ENCODE data around the gene PPM1E. TPM values are rescaled to one million over a fixed set of nuclear protein-coding genes. Genes with fewer than 3 reads are reported as not detected.

The PPM1E gene
- polyA plus RNA-seq, 2 of the 4 experiments (the other 2 are of a cell fraction): 0.05 to 0.25 TPM

DNA sequence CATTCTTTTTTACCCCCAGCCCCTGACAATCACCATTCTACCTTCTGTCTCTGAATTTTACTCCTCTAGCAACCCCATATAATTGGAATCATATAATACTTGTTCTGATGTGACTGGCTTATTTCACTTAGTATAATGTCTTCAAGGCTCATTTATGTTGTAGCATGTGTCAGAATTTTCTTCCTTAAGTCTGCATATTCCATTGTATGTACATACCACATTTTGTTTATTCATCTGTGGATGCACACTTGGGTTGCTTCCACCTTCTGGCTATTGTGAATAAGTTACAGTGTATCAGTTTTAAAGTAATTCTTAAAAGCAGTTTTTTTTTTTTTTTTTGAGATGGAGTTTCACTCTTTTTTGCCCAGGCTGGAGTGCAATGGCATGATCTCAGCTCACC lies 24.7 kb upstream of the PPM1E start:
- FAIRE-seq: peak; percentile 36
- Histone ChIP-seq H3K9me3 (no peaks in the 10 kb centered on the region), H3K4me1 (no peaks in the 10 kb centered on the region), H3K4me2 (no peak overlapping the region), H3K4me3 (no peak overlapping the region), H3K27ac (no peak overlapping the region)
- TF ChIP-seq, protein P1, sequence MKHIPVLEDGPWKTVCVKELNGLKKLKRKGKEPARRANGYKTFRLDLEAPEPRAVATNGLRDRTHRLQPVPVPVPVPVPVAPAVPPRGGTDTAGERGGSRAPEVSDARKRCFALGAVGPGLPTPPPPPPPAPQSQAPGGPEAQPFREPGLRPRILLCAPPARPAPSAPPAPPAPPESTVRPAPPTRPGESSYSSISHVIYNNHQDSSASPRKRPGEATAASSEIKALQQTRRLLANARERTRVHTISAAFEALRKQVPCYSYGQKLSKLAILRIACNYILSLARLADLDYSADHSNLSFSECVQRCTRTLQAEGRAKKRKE (CRISPR knock-in tag; IDR thresholded peaks at IDR 0.05; ENCODE audit: low read depth): no peak
- TF ChIP-seq MAFK (IDR thresholded peaks at IDR 0.05; ENCODE audit: partially characterized antibody) (peak; percentile 16), GATA3 (IDR thresholded peaks at IDR 0.05; ENCODE audit: borderline replicate concordance) (no peak)
- ChIA-PET POLR2A (no interaction called here), CTCF (interaction anchor here (1.0 kb wide), 2 partner anchors 15 to 20 kb away, joined by 3 to 6 read pairs; no protein-coding TSS in a partner anchor)
- no peak for DNase-seq (ENCODE audit: low read depth in 1 of 2, low spot score in 1 of 2)
- ATAC-seq: no peak

DNA sequence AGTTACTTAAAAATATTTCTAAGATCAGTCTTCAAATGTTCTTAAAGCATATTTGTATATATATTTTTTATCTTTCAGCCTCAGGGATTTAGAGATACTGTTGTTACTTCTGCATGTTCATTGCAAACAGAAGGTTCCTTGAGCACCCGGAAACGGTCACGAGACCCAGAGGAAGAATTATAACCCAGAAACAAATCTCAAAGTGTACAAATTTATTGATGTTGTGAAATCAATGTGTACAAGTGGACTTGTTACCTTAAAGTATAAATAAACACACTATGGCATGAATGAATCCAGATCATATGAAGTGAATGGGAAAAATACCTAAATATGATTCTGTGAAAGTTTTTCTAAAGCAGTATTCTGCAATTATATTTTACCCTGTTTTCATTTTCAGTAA lies 21.6 kb upstream of the PPM1E start:
- Histone ChIP-seq H3K4me1 (no peaks in the 10 kb centered on the region), H3K4me2 (no peak overlapping the region), H3K27ac (no peak overlapping the region), H3K4me3 (no peak overlapping the region), H3K9me3 (no peaks in the 10 kb centered on the region)
- DNase-seq (ENCODE audit: low read depth in 1 of 2, low spot score in 1 of 2) (no peak), FAIRE-seq (no peak), ATAC-seq (no peak)
- no peak for TF ChIP-seq KDM5A (IDR thresholded peaks at IDR 0.05)
- TF ChIP-seq, protein P2, sequence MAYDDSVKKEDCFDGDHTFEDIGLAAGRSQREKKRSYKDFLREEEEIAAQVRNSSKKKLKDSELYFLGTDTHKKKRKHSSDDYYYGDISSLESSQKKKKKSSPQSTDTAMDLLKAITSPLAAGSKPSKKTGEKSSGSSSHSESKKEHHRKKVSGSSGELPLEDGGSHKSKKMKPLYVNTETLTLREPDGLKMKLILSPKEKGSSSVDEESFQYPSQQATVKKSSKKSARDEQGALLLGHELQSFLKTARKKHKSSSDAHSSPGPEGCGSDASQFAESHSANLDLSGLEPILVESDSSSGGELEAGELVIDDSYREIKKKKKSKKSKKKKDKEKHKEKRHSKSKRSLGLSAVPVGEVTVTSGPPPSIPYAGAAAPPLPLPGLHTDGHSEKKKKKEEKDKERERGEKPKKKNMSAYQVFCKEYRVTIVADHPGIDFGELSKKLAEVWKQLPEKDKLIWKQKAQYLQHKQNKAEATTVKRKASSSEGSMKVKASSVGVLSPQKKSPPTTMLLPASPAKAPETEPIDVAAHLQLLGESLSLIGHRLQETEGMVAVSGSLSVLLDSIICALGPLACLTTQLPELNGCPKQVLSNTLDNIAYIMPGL (CRISPR knock-in tag; IDR thresholded peaks at IDR 0.05; ENCODE audit: borderline replicate concordance): no peak
- no peak for TF ChIP-seq FOXS1 (CRISPR knock-in tag; IDR thresholded peaks at IDR 0.05)
- no peak for TF ChIP-seq SREBF2 (IDR thresholded peaks at IDR 0.05)
- no peak for TF ChIP-seq RNF2 (IDR thresholded peaks at IDR 0.05; ENCODE audit: borderline replicate concordance, low read depth)
- TF ChIP-seq RFX5 (IDR thresholded peaks at IDR 0.05): no peak
- TF ChIP-seq FOSL2 (IDR thresholded peaks at IDR 0.05): no peak
- TF ChIP-seq FOSL2 (CRISPR knock-in tag; IDR thresholded peaks at IDR 0.05): no peak
- TF ChIP-seq CEBPB (IDR thresholded peaks at IDR 0.05): no peak
- TF ChIP-seq, protein P3, sequence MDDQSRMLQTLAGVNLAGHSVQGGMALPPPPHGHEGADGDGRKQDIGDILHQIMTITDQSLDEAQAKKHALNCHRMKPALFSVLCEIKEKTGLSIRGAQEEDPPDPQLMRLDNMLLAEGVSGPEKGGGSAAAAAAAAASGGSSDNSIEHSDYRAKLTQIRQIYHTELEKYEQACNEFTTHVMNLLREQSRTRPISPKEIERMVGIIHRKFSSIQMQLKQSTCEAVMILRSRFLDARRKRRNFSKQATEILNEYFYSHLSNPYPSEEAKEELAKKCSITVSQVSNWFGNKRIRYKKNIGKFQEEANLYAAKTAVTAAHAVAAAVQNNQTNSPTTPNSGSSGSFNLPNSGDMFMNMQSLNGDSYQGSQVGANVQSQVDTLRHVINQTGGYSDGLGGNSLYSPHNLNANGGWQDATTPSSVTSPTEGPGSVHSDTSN (IDR thresholded peaks at IDR 0.05): no peak
- TF ChIP-seq, protein P4, sequence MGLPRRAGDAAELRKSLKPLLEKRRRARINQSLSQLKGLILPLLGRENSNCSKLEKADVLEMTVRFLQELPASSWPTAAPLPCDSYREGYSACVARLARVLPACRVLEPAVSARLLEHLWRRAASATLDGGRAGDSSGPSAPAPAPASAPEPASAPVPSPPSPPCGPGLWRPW (IDR thresholded peaks at IDR 0.05): no peak
- no peak for TF ChIP-seq HOXB13 (CRISPR knock-in tag; IDR thresholded peaks at IDR 0.05; ENCODE audit: low read depth)
- TF ChIP-seq BHLHE40 (IDR thresholded peaks at IDR 0.05; ENCODE audit: low read depth, low read length): no peak
- no peak for TF ChIP-seq HDAC2 (IDR thresholded peaks at IDR 0.05)
- TF ChIP-seq, protein P5, sequence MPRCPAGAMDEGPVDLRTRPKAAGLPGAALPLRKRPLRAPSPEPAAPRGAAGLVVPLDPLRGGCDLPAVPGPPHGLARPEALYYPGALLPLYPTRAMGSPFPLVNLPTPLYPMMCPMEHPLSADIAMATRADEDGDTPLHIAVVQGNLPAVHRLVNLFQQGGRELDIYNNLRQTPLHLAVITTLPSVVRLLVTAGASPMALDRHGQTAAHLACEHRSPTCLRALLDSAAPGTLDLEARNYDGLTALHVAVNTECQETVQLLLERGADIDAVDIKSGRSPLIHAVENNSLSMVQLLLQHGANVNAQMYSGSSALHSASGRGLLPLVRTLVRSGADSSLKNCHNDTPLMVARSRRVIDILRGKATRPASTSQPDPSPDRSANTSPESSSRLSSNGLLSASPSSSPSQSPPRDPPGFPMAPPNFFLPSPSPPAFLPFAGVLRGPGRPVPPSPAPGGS (IDR thresholded peaks at IDR 0.05): no peak
- TF ChIP-seq MYC (IDR thresholded peaks at IDR 0.05; ENCODE audit: borderline replicate concordance, low read length): no peak
- TF ChIP-seq EHF (CRISPR knock-in tag; IDR thresholded peaks at IDR 0.05): no peak
- TF ChIP-seq HEYL (CRISPR knock-in tag; IDR thresholded peaks at IDR 0.05): no peak
- TF ChIP-seq EP300 (IDR thresholded peaks at IDR 0.05): no peak
- CTCF ChIA-PET: interaction anchor here (1.5 kb wide), 1 partner anchor 9 kb away, joined by 4 read pairs; no protein-coding TSS in a partner anchor
- POLR2A ChIA-PET: no interaction called here
- 88% methylated on average over 3 of the region's 3 CpGs for WGBS (ENCODE audit: missing lambda C conversion rate)

All from A549 (cell line).